Keratinocyte (primary cell): ENCODE results near the gene KLHL1. TPM values are rescaled to one million over a fixed set of nuclear protein-coding genes. Genes with fewer than 3 reads are reported as not detected.

ENCODE experiments used
- DNase-seq: peaks from one replicate; pipeline ENCODE4 v3.0.0-alpha.2; 2011; ENCODE audit warnings: low read depth, missing footprints, low spot score
- FAIRE-seq: peaks from 2 replicates; lab custom pipeline; 2011; peaks lifted over from hg19 to GRCh38; lab: Jason Lieb, UNC
- H2AFZ ChIP-seq: 2 replicates; pipeline ENCODE4 v1.6.0; 2012; ENCODE audit warnings: low read length, control low read depth, inconsistent platforms; ENCODE audit not compliant: control insufficient read depth
- H3K27ac ChIP-seq: 2 replicates; pipeline ENCODE4 v1.5.1; 2011; ENCODE audit warnings: low read length; ENCODE audit not compliant: control insufficient read depth, insufficient read depth
- H3K27me3 ChIP-seq: 3 replicates; pipeline ENCODE4 v1.6.0; 2011; ENCODE audit warnings: low read length; ENCODE audit not compliant: control insufficient read depth, insufficient read depth; ENCODE audit errors: extremely low read depth
- H3K36me3 ChIP-seq, 2 experiments: 2 replicates in 1 of 2; 3 replicates in 1 of 2; pipeline ENCODE4 v1.5.1; 2011; ENCODE audit warnings: low read length in 2 of 2, mild to moderate bottlenecking in 1 of 2; ENCODE audit not compliant: control insufficient read depth in 2 of 2, insufficient read depth in 2 of 2; ENCODE audit errors: extremely low read depth in 1 of 2
- H3K4me1 ChIP-seq: 3 replicates; pipeline ENCODE4 v1.5.1; 2011; ENCODE audit warnings: low read length; ENCODE audit not compliant: control insufficient read depth, insufficient read depth; ENCODE audit errors: extremely low read depth
- H3K4me2 ChIP-seq: 3 replicates; pipeline ENCODE4 v1.6.0; 2011; ENCODE audit warnings: low read depth, low read length; ENCODE audit not compliant: control insufficient read depth, insufficient read depth; ENCODE audit errors: extremely low read depth
- H3K4me3 ChIP-seq, 3 experiments: fragments of 200-600 bp in 1 of 3; sonication (generic) in 1 of 3; 2 replicates in 2 of 3; 3 replicates in 1 of 3; pipeline ENCODE4 v1.5.1; 2011 to 2016; ENCODE audit warnings: low read length in 3 of 3, mild to moderate bottlenecking in 3 of 3, control low read depth in 2 of 3, inconsistent platforms in 1 of 3, low read depth in 1 of 3, mixed read lengths in 1 of 3, mixed run types in 1 of 3, moderate library complexity in 1 of 3; ENCODE audit not compliant: control insufficient read depth in 2 of 3, insufficient read depth in 2 of 3; ENCODE audit errors: extremely low read depth in 1 of 3
- H3K79me2 ChIP-seq: 2 replicates; pipeline ENCODE4 v1.6.0; 2012; ENCODE audit warnings: low read length; ENCODE audit not compliant: control insufficient read depth, insufficient read depth
- H3K9ac ChIP-seq: 3 replicates; pipeline ENCODE4 v1.6.0; 2011; ENCODE audit warnings: low read length; ENCODE audit not compliant: control insufficient read depth, insufficient read depth; ENCODE audit errors: extremely low read depth
- H3K9me1 ChIP-seq: 3 replicates; pipeline ENCODE4 v1.6.0; 2011; ENCODE audit warnings: low read length; ENCODE audit not compliant: control insufficient read depth, insufficient read depth; ENCODE audit errors: extremely low read depth
- H3K9me3 ChIP-seq: 2 replicates; pipeline ENCODE4 v1.5.1; 2012; ENCODE audit warnings: low read depth, low read length; ENCODE audit not compliant: control insufficient read depth
- H4K20me1 ChIP-seq: 3 replicates; pipeline ENCODE4 v1.6.0; 2011; ENCODE audit warnings: low read length; ENCODE audit not compliant: control insufficient read depth, insufficient read depth; ENCODE audit errors: extremely low read depth
- EZH2 ChIP-seq: IDR thresholded peaks from one replicate; pipeline ENCODE4 v1.6.1; 2012; ENCODE audit warnings: inconsistent platforms, mild to moderate bottlenecking, low read length, moderate library complexity
- dilution Hi-C: fragments of 300-500 bp; cut with MboI; formaldehyde crosslinking; loops from one replicate; pipeline ENCODE4 v1.7.0; 2020; ENCODE audit warnings: low sequenced_read_pairs; ENCODE audit not compliant: extremely low pct_ligation_motif_present
- polyA plus RNA-seq, 5 experiments: library from polyadenylated mRNA; depleted of rRNA in 3 of 5; stranded (reverse) in 3 of 5; stranded (forward) in 1 of 5; unstranded in 1 of 5; fragments of >200 nt; gene quantifications; 1 replicate in 1 of 5; 2 replicates in 3 of 5; 3 replicates in 1 of 5; pipeline versions ENCODE4 v1.2.1 to v1.2.3, GENCODE V29; 2011 to 2012; ENCODE audit warnings: missing spikeins in 2 of 5, low read depth in 1 of 5, low replicate concordance in 1 of 5
- TF ChIP-seq, protein P1 (sequence below), 3 experiments: IDR thresholded peaks in 1 of 3; conservative IDR thresholded peaks in 1 of 3; optimal IDR thresholded peaks in 1 of 3; 2 replicates in 2 of 3; 3 replicates in 1 of 3; pipeline versions ENCODE3 to v1.5.1; 2011; ENCODE audit warnings: low read length in 3 of 3, mild to moderate bottlenecking in 3 of 3, moderate library complexity in 2 of 3, control low read depth in 1 of 3, inconsistent platforms in 1 of 3; ENCODE audit not compliant: insufficient read depth in 2 of 3; ENCODE audit errors: extremely low read depth in 1 of 3

The KLHL1 gene
- polyA plus RNA-seq, 1 donor (not counting 4 experiments of a cell fraction or from before 2014, with no cell fraction given) = not detected

DNA sequence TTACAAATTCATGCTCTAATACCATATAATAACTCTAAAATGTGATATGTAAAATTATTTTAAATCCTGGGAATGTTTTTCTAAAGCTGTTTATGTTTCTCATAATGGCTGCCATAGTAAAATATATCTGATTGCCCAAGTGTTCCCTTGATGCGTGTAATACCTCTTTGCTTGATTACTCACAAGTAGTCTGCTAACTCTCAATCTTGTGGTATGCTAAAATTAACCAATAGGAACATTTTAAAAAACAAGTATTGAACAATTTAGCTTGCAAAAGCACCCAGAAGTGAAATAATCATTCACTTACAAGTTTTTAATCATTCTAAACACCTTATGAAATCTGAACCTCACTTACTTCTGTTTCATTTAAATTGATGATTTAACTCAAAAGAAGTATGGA lies 386.6 kb downstream of the KLHL1 start:
- Histone ChIP-seq H3K4me2 (no peak overlapping the region), H3K9me1 (no peaks in the 10 kb centered on the region), H3K4me1 (no peaks in the 10 kb centered on the region), H2AFZ (no peak overlapping the region), H3K4me3 (no peak overlapping the region), H3K9me3 (peaks cover 2% of the 10 kb centered on the region), H3K27ac (no peak overlapping the region), H4K20me1 (no peaks in the 10 kb centered on the region), H3K9ac (no peak overlapping the region), H3K27me3 (no peaks in the 10 kb centered on the region), H3K79me2 (no peaks in the 10 kb centered on the region), H3K36me3 (no peaks in the 10 kb centered on the region)
- FAIRE-seq = no peak
- DNase-seq = no peak
- dilution Hi-C loops = no loop called here
- TF ChIP-seq, protein P1, sequence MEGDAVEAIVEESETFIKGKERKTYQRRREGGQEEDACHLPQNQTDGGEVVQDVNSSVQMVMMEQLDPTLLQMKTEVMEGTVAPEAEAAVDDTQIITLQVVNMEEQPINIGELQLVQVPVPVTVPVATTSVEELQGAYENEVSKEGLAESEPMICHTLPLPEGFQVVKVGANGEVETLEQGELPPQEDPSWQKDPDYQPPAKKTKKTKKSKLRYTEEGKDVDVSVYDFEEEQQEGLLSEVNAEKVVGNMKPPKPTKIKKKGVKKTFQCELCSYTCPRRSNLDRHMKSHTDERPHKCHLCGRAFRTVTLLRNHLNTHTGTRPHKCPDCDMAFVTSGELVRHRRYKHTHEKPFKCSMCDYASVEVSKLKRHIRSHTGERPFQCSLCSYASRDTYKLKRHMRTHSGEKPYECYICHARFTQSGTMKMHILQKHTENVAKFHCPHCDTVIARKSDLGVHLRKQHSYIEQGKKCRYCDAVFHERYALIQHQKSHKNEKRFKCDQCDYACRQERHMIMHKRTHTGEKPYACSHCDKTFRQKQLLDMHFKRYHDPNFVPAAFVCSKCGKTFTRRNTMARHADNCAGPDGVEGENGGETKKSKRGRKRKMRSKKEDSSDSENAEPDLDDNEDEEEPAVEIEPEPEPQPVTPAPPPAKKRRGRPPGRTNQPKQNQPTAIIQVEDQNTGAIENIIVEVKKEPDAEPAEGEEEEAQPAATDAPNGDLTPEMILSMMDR (optimal IDR thresholded peaks at IDR 0.05 in 1 of 3, IDR thresholded peaks at IDR 0.05 in 1 of 3, conservative IDR thresholded peaks at IDR 0.05 in 1 of 3; ENCODE audit: extremely low read depth in 1 of 3, insufficient read depth in 2 of 3, low read length in 3 of 3) = no peak
- no peak for TF ChIP-seq EZH2

DNA sequence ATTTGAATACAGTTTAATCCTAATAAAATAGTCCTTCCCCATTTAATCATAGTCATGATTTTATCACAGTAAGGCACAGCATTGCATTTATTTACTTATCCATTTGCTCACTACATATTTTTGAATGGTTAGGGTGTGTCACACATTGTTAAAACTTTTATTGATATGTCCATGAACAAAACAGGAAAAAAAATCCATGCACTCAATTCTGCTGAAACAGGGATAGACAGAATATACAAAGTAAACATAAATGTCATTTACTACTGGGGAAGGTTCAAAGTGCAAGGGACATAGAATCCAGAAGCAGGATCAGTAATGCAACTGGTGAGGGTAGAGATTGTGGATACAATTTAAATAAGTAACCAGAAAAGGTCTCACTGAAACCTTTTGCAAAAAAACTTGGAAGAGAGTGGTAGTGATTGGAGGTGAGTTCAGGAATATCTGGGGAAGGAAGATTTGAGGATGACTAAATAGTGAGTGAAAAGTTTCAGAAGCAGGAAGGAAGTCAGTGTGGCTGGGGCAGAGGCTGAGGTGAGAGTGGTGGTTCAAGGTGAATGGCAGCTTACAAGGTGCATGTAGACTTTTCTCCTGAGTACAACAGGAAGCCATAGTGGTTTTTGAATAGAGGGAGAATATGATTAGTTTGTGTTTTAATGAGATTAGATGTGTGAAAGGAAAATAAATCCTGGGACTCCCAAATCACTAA lies 387.8 kb downstream of the KLHL1 start:
- H3K9me1 ChIP-seq = no peaks in the 10 kb centered on the region
- DNase-seq = no peak
- H2AFZ ChIP-seq = no peak overlapping the region
- no peak overlapping the region for H3K4me3 ChIP-seq
- H3K79me2 ChIP-seq = no peaks in the 10 kb centered on the region
- dilution Hi-C loops = no loop called here
- no peaks in the 10 kb centered on the region for H3K36me3 ChIP-seq
- H4K20me1 ChIP-seq = no peaks in the 10 kb centered on the region
- peaks cover 2% of the 10 kb centered on the region for H3K9me3 ChIP-seq
- H3K27me3 ChIP-seq = no peaks in the 10 kb centered on the region
- H3K9ac ChIP-seq = no peak overlapping the region
- H3K27ac ChIP-seq = no peak overlapping the region
- no peaks in the 10 kb centered on the region for H3K4me1 ChIP-seq
- TF ChIP-seq, protein P1 (optimal IDR thresholded peaks at IDR 0.05 in 1 of 3, IDR thresholded peaks at IDR 0.05 in 1 of 3, conservative IDR thresholded peaks at IDR 0.05 in 1 of 3; ENCODE audit: extremely low read depth in 1 of 3, insufficient read depth in 2 of 3, low read length in 3 of 3) = no peak
- no peak for FAIRE-seq
- H3K4me2 ChIP-seq = no peak overlapping the region
